Esophagus muscularis mucosa (tissue), 4 donors: Measurements from ENCODE around the gene DSCAML1. TPM values are rescaled to one million over a fixed set of nuclear protein-coding genes. Genes with fewer than 3 reads are reported as not detected.

Source experiments
- DNase-seq: peaks from one replicate; pipeline ENCODE4 v3.0.0-alpha.2; 2017; ENCODE audit errors: extremely low spot score
- H3K27ac ChIP-seq, 4 donors: fragments of 200-600 bp; sonication (generic); replicated peaks in 1 of 4; 1 replicate in 3 of 4; 2 replicates in 1 of 4; pipeline ENCODE4 v1.5.1; 2016 to 2019; ENCODE audit warnings: mild to moderate bottlenecking in 1 of 4
- H3K27me3 ChIP-seq, 4 donors: fragments of 200-600 bp; sonication (generic); one replicate each; pipeline versions ENCODE4 v1.5.1 to v1.6.0; 2016 to 2019
- H3K36me3 ChIP-seq, 4 donors: fragments of 200-600 bp; sonication (generic); one replicate each; pipeline ENCODE4 v1.5.1; 2016 to 2019
- H3K4me1 ChIP-seq, 4 donors: fragments of 200-600 bp; sonication (generic); one replicate each; pipeline ENCODE4 v1.5.1; 2016 to 2019
- H3K4me3 ChIP-seq, 4 donors: fragments of 200-600 bp; sonication (generic); 1 replicate in 2 of 4; 2 replicates in 2 of 4; pipeline ENCODE4 v1.5.1; 2016 to 2019; ENCODE audit warnings: mild to moderate bottlenecking in 4 of 4, moderate library complexity in 1 of 4
- H3K9me3 ChIP-seq, 4 donors: fragments of 200-600 bp; sonication (generic); 1 replicate in 3 of 4; 2 replicates in 1 of 4; pipeline ENCODE4 v1.5.1; 2016 to 2019
- CTCF ChIP-seq, 3 experiments: fragments of 200-600 bp in 2 of 3; fragments of 450-650 bp in 1 of 3; sonication (generic) in 2 of 3; IDR thresholded peaks; one replicate each; pipeline ENCODE4 v1.5.1; 2017 to 2019; ENCODE audit warnings: antibody characterized with exemption in 3 of 3, mild to moderate bottlenecking in 2 of 3, moderate library complexity in 1 of 3
- EP300 ChIP-seq: sonication (generic); formaldehyde crosslinking; IDR thresholded peaks from one replicate; pipeline ENCODE4 v1.6.1; 2017; ENCODE audit warnings: antibody characterized with exemption
- POLR2A ChIP-seq: fragments of 450-650 bp; IDR thresholded peaks from one replicate; pipeline ENCODE4 v1.6.1; 2017; ENCODE audit warnings: antibody characterized with exemption, moderate library complexity, mild to moderate bottlenecking, low read depth
- POLR2AphosphoS5 ChIP-seq, 2 donors: sonication (generic); formaldehyde crosslinking; IDR thresholded peaks; one replicate each; pipeline ENCODE4 v1.6.1; 2017; ENCODE audit warnings: antibody characterized with exemption in 2 of 2
- WGBS: methylation state at CpG from one replicate; pipeline ENCODE4 v1.1.5; 2018; 5-methylcytosine and 5-hydroxymethylcytosine counted together
- intact Hi-C: fragments of 100-400 bp; cut with DNase I; formaldehyde crosslinking; loops from one replicate; pipeline ENCODE4 v1.15.1; 2023
- total RNA-seq, 4 donors: library from RNA; depleted of rRNA; stranded (reverse); fragments of >200 nt; gene quantifications; one replicate each; pipeline versions ENCODE4 v1.1.0 to v1.2.1, GENCODE V29; 2016

The DSCAML1 gene
- total RNA-seq, 4 donors from 2014 or later: 0.50 to 5.8 (median 1.2) TPM

DNA sequence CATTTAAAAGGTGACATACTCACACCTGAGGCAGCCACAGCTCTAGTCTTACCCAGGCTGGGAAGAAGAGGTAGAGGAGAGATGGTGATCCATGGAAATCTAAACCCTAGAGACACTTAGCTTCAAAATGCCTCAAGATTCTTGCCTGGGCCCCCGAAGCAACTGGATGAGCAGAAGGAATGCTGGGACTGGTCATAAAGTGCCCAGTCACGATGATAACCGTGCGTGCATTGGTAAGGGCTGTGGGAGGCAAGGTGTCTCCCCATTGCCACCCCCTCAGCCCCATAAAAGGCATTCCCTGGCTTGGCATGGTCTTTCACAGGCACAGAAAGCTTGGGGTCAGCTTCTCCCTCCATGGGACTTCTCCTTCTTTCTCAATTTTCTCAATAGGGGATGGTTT lies 144.5 kb downstream of the DSCAML1 start:
- intact Hi-C loops: no loop called here
- WGBS: 98% methylated on average over 4 of the region's 4 CpGs
- no peak overlapping the region for H3K4me3 ChIP-seq

GRCh38 chr11:117649296-117650055 lies 147.5 kb downstream of the DSCAML1 start:
- intact Hi-C loops: no loop called here
- Histone ChIP-seq H3K27me3 (peaks cover 0 to 14% (median 4%) of the 10 kb centered on the region in 4 donors), H3K27ac (no peak overlapping the region), H3K4me1 (no peaks in the 10 kb centered on the region), H3K4me3 (no peak overlapping the region), H3K36me3 (no peaks in the 10 kb centered on the region), H3K9me3 (no peaks in the 10 kb centered on the region)
- TF ChIP-seq POLR2A (no peak), CTCF (IDR thresholded peaks at IDR 0.05) (no peak), EP300 (no peak), POLR2AphosphoS5 (IDR thresholded peaks at IDR 0.05) (no peak)
- DNase-seq: no peak
- WGBS: 90% methylated on average over 12 of the region's 12 CpGs

More for the DNA sequence above, 144.5 kb downstream of the DSCAML1 start:
- Histone ChIP-seq H3K9me3 (no peaks in the 10 kb centered on the region), H3K36me3 (no peaks in the 10 kb centered on the region), H3K27me3 (no peaks in the 10 kb centered on the region), H3K27ac (no peak overlapping the region), H3K4me1 (no peaks in the 10 kb centered on the region)
- DNase-seq: no peak
- TF ChIP-seq POLR2AphosphoS5 (IDR thresholded peaks at IDR 0.05) (no peak), EP300 (no peak), CTCF (IDR thresholded peaks at IDR 0.05) (no peak), POLR2A (no peak)

GRCh38 chr11:117647872-117648271 lies 149.1 kb downstream of the DSCAML1 start:
- no peaks in the 10 kb centered on the region for H3K9me3 ChIP-seq
- H3K4me1 ChIP-seq: no peaks in the 10 kb centered on the region
- TF ChIP-seq POLR2AphosphoS5 (IDR thresholded peaks at IDR 0.05) (no peak), CTCF (IDR thresholded peaks at IDR 0.05) (no peak), POLR2A (no peak), EP300 (no peak)
- H3K36me3 ChIP-seq: no peaks in the 10 kb centered on the region
- 88% methylated on average over 8 of the region's 8 CpGs for WGBS
- DNase-seq: no peak
- intact Hi-C loops: no loop called here
- peaks cover 0 to 22% (median 4%) of the 10 kb centered on the region in 4 donors for H3K27me3 ChIP-seq
- H3K4me3 ChIP-seq: no peak overlapping the region
- no peak overlapping the region for H3K27ac ChIP-seq

DNA sequence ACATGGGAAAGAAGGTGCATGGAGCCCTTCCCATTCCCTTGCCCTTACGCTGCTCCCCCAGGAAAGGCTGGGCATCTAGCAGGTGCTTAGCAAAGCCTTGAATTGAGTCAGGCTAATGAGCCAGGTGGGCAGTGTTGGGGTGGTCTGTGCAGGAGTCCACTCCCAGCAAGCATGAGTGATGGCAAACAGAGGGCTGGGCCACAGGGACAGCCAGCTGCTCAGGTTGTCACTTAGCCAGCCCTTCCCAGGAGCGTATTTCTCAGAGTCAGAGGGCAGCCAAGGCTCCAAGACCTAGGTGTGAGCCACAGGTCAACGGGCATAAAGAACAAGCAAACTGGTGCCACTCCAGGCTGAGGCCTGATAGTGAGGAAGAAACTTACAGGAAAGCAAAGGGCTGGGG lies 149.8 kb downstream of the DSCAML1 start:
- 91% methylated on average over 3 of the region's 3 CpGs for WGBS
- H3K4me1 ChIP-seq: no peaks in the 10 kb centered on the region
- intact Hi-C loops: no loop called here
- H3K9me3 ChIP-seq: no peaks in the 10 kb centered on the region
- TF ChIP-seq CTCF (IDR thresholded peaks at IDR 0.05): no peak
- TF ChIP-seq EP300: no peak
- peaks cover 0 to 29% (median 4%) of the 10 kb centered on the region in 4 donors for H3K27me3 ChIP-seq
- H3K36me3 ChIP-seq: no peaks in the 10 kb centered on the region
- H3K4me3 ChIP-seq: no peak overlapping the region
- no peak overlapping the region for H3K27ac ChIP-seq
- DNase-seq: no peak

DNA sequence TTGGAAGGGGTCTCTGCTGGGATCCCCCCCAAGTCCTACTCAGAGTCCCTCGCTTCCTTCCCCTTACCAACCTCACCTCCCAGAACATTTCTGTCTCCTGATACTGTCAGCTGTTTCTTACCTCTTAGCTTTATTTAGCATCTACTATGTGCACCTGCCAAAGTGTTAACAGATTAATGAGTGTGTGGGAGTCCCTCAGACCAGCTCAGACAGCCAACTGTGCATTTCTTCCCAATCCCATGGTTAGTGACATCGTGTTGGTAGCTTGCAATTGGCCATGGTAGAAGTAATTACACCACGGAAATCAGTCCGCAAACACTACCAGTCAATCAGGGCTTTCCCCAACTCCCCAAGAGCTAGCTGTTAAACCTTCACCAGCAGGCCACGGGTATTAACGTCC lies 150.6 kb downstream of the DSCAML1 start:
- Histone ChIP-seq H3K27ac (no peak overlapping the region), H3K4me1 (no peaks in the 10 kb centered on the region), H3K9me3 (no peaks in the 10 kb centered on the region), H3K4me3 (no peak overlapping the region), H3K27me3 (peaks cover 0 to 34% (median 4%) of the 10 kb centered on the region in 4 donors), H3K36me3 (no peaks in the 10 kb centered on the region)
- TF ChIP-seq POLR2AphosphoS5 (IDR thresholded peaks at IDR 0.05) (no peak), EP300 (no peak), CTCF (IDR thresholded peaks at IDR 0.05) (no peak), POLR2A (no peak)
- intact Hi-C loops: no loop called here
- no peak for DNase-seq
- WGBS: 91% methylated on average over 6 of the region's 6 CpGs
